Loucy (cell line): Measurements from ENCODE around the gene LRBA.

ENCODE experiments used
- EZH2phosphoT487 ChIP-seq: fragments of 200-600 bp; IDR thresholded peaks from 2 replicates; pipeline ENCODE4 v1.6.1; 2018; ENCODE audit warnings: antibody characterized with exemption, mild to moderate bottlenecking, moderate library complexity, borderline replicate concordance
- TF ChIP-seq, protein P1 (sequence below): fragments of 200-600 bp; sonication (generic); conservative IDR thresholded peaks from 2 replicates; pipeline ENCODE4 v1.5.1; 2014; ENCODE audit warnings: mild to moderate bottlenecking, antibody characterized with exemption, low read length

DNA sequence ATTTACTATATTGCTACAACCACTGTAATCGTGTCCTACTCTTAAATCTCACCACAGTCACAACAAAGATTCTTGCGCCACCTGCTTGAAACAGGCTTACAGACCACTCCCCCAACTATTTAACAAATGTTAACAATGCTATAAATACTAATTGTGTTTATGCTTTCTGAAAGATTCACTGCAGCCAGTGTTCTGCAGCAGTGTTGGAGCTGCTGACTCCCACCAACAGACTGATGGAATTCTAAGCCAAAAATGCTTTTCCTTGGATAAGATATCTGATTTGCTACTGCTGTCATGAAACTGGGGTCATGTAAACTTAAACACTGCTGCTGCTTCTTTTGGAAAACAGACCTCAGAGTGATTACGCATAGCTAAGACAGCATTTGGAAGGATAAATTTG, 677.4 kb downstream of the LRBA start:
- TF ChIP-seq, protein P1, sequence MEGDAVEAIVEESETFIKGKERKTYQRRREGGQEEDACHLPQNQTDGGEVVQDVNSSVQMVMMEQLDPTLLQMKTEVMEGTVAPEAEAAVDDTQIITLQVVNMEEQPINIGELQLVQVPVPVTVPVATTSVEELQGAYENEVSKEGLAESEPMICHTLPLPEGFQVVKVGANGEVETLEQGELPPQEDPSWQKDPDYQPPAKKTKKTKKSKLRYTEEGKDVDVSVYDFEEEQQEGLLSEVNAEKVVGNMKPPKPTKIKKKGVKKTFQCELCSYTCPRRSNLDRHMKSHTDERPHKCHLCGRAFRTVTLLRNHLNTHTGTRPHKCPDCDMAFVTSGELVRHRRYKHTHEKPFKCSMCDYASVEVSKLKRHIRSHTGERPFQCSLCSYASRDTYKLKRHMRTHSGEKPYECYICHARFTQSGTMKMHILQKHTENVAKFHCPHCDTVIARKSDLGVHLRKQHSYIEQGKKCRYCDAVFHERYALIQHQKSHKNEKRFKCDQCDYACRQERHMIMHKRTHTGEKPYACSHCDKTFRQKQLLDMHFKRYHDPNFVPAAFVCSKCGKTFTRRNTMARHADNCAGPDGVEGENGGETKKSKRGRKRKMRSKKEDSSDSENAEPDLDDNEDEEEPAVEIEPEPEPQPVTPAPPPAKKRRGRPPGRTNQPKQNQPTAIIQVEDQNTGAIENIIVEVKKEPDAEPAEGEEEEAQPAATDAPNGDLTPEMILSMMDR: no peak
- no peak for TF ChIP-seq EZH2phosphoT487
